K562 (cell line): ENCODE results near the gene MADD. TPM values are rescaled to one million over a fixed set of nuclear protein-coding genes. Genes with fewer than 3 reads are reported as not detected.

Experiments
- CHD1 ChIP-seq: fragments of 200-600 bp; sonication (generic); IDR thresholded peaks from one replicate; pipeline ENCODE4 v1.6.1; 2012; ENCODE audit warnings: mild to moderate bottlenecking, moderate library complexity, low read length, inconsistent platforms
- FOXK2 ChIP-seq, 2 experiments: fragments of 450-650 bp; IDR thresholded peaks in 1 of 2; conservative IDR thresholded peaks in 1 of 2; 2 replicates each; pipeline ENCODE4 v1.6.1; 2016; ENCODE audit warnings: low read depth in 2 of 2, mild to moderate bottlenecking in 1 of 2
- KLF10 ChIP-seq: fragments of 250-450 bp; sonication (Bioruptor Pico); IDR thresholded peaks from 2 replicates; pipeline ENCODE4 v1.6.1; 2021; ENCODE audit warnings: matching md5 sums
- NR2C2 ChIP-seq, 2 experiments: fragments of 200-800 bp in 1 of 2; sonication (Bioruptor generic) in 1 of 2; sonication (generic) in 1 of 2; formaldehyde crosslinking in 1 of 2; IDR thresholded peaks; 2 replicates each; pipeline versions ENCODE4 v1.6.1 to v1.8.0; 2016 to 2022; ENCODE audit warnings: mild to moderate bottlenecking in 1 of 2, missing compliant biosample characterization in 1 of 2, missing genetic modification characterization in 1 of 2, missing genetic modification reagents in 1 of 2
- ZNF121 ChIP-seq: sonication (generic); formaldehyde crosslinking; conservative IDR thresholded peaks from 2 replicates; pipeline ENCODE4 v1.8.0; 2022; ENCODE audit warnings: missing genetic modification reagents
- ZNF639 ChIP-seq, 2 experiments: fragments of 200-800 bp in 1 of 2; sonication (Bioruptor generic) in 1 of 2; sonication (generic) in 1 of 2; formaldehyde crosslinking in 1 of 2; IDR thresholded peaks in 1 of 2; conservative IDR thresholded peaks in 1 of 2; 2 replicates each; pipeline versions ENCODE4 v1.5.0 to v1.6.1; 2016 to 2020; ENCODE audit warnings: missing compliant biosample characterization in 1 of 2, missing genetic modification characterization in 1 of 2, missing genetic modification reagents in 1 of 2
- polyA plus RNA-seq, 8 experiments: library from polyadenylated mRNA; depleted of rRNA in 4 of 8; stranded (reverse) in 5 of 8; unstranded in 3 of 8; fragments of >200 nt; fragmentation: Nextera tagmentation in 2 of 8; fragmentation: Illumina TruSeq in 1 of 8; extraction: Ambion mirVana in 2 of 8; extraction: Trizol in 1 of 8; gene quantifications; 2 replicates each; pipeline versions ENCODE4 v1.2.1 to v1.2.3, GENCODE V29; 2011 to 2014; ENCODE audit warnings: inconsistent platforms in 1 of 8, missing spikeins in 1 of 8
- total RNA-seq, 7 experiments: library from RNA; depleted of rRNA in 6 of 7; stranded (reverse); fragments of >200 nt in 6 of 7; fragmentation: Illumina TruSeq in 2 of 7; extraction: Trizol in 2 of 7; gene quantifications; 2 replicates each; pipeline versions ENCODE4 v1.2.1 to v1.2.3, GENCODE V29; 2011 to 2021; ENCODE audit warnings: low replicate concordance in 1 of 7
- TF ChIP-seq, protein P1 (sequence below): fragments of 250-450 bp; sonication (Bioruptor Pico); IDR thresholded peaks from 2 replicates; pipeline ENCODE4 v1.5.0; 2021; ENCODE audit warnings: mild to moderate bottlenecking, borderline replicate concordance
- TF ChIP-seq, protein P2 (sequence below), 2 experiments: fragments of 450-650 bp in 1 of 2; sonication (generic) in 1 of 2; formaldehyde crosslinking in 1 of 2; IDR thresholded peaks; 2 replicates each; pipeline versions ENCODE4 v1.7.1 to v1.9.0; 2016 to 2022; ENCODE audit warnings: inconsistent platforms in 1 of 2, mild to moderate bottlenecking in 1 of 2, missing genetic modification reagents in 1 of 2
- TF ChIP-seq, protein P3 (sequence below): fragments of 450-650 bp; formaldehyde crosslinking; conservative IDR thresholded peaks from 2 replicates; pipeline ENCODE4 v1.4.0; 2022; ENCODE audit warnings: mild to moderate bottlenecking, missing genetic modification characterization

Gene MADD
- total and polyA plus RNA-seq, 9 of the 15 experiments (the other 6 are each of a cell fraction or from before 2014, with no cell fraction given), result 0.68 to 57.6 (median 33.6) TPM

GRCh38 chr11:47270331-47271271 lies 668 bp downstream of the MADD start (continued):
- TF ChIP-seq ZNF639 (CRISPR knock-in tag; conservative IDR thresholded peaks at IDR 0.05 in 1 of 2, IDR thresholded peaks at IDR 0.05 in 1 of 2) (no peak), FOXK2 (conservative IDR thresholded peaks at IDR 0.05 in 1 of 2, IDR thresholded peaks at IDR 0.05 in 1 of 2; ENCODE audit: low read depth in 2 of 2) (peak; percentile 87), NR2C2 (CRISPR knock-in tag; IDR thresholded peaks at IDR 0.05) (no peak), NR2C2 (tag; IDR thresholded peaks at IDR 0.05) (no peak), CHD1 (peak; percentile 50), KLF10 (CRISPR knock-in tag) (0 out of 2 replicates have a peak, but pooled peaks have one; percentile 36), ZNF121 (no peak)
- TF ChIP-seq, protein P1, sequence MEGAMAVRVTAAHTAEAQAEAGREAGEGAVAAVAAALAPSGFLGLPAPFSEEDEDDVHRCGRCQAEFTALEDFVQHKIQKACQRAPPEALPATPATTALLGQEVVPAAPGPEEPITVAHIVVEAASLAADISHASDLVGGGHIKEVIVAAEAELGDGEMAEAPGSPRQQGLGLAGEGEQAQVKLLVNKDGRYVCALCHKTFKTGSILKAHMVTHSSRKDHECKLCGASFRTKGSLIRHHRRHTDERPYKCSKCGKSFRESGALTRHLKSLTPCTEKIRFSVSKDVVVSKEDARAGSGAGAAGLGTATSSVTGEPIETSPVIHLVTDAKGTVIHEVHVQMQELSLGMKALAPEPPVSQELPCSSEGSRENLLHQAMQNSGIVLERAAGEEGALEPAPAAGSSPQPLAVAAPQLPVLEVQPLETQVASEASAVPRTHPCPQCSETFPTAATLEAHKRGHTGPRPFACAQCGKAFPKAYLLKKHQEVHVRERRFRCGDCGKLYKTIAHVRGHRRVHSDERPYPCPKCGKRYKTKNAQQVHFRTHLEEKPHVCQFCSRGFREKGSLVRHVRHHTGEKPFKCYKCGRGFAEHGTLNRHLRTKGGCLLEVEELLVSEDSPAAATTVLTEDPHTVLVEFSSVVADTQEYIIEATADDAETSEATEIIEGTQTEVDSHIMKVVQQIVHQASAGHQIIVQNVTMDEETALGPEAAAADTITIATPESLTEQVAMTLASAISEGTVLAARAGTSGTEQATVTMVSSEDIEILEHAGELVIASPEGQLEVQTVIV (CRISPR knock-in tag), result no peak
- TF ChIP-seq, protein P2, sequence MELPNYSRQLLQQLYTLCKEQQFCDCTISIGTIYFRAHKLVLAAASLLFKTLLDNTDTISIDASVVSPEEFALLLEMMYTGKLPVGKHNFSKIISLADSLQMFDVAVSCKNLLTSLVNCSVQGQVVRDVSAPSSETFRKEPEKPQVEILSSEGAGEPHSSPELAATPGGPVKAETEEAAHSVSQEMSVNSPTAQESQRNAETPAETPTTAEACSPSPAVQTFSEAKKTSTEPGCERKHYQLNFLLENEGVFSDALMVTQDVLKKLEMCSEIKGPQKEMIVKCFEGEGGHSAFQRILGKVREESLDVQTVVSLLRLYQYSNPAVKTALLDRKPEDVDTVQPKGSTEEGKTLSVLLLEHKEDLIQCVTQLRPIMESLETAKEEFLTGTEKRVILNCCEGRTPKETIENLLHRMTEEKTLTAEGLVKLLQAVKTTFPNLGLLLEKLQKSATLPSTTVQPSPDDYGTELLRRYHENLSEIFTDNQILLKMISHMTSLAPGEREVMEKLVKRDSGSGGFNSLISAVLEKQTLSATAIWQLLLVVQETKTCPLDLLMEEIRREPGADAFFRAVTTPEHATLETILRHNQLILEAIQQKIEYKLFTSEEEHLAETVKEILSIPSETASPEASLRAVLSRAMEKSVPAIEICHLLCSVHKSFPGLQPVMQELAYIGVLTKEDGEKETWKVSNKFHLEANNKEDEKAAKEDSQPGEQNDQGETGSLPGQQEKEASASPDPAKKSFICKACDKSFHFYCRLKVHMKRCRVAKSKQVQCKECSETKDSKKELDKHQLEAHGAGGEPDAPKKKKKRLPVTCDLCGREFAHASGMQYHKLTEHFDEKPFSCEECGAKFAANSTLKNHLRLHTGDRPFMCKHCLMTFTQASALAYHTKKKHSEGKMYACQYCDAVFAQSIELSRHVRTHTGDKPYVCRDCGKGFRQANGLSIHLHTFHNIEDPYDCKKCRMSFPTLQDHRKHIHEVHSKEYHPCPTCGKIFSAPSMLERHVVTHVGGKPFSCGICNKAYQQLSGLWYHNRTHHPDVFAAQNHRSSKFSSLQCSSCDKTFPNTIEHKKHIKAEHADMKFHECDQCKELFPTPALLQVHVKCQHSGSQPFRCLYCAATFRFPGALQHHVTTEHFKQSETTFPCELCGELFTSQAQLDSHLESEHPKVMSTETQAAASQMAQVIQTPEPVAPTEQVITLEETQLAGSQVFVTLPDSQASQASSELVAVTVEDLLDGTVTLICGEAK (IDR thresholded peaks at IDR 0.05), result 0 out of 2 replicates have a peak, but pooled peaks have one; percentile 30
- TF ChIP-seq, protein P2 (CRISPR knock-in tag; IDR thresholded peaks at IDR 0.05), result no peak
- TF ChIP-seq, protein P3, sequence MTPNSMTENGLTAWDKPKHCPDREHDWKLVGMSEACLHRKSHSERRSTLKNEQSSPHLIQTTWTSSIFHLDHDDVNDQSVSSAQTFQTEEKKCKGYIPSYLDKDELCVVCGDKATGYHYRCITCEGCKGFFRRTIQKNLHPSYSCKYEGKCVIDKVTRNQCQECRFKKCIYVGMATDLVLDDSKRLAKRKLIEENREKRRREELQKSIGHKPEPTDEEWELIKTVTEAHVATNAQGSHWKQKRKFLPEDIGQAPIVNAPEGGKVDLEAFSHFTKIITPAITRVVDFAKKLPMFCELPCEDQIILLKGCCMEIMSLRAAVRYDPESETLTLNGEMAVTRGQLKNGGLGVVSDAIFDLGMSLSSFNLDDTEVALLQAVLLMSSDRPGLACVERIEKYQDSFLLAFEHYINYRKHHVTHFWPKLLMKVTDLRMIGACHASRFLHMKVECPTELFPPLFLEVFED (CRISPR knock-in tag), result 0 out of 2 replicates have a peak, but pooled peaks have one; percentile 58
